Skin of body (tissue), 2 donors: ENCODE data around the gene CYBB. TPM values are rescaled to one million over a fixed set of nuclear protein-coding genes. Genes with fewer than 3 reads are reported as not detected.
"Not testable (repeated sequence)": the region's sequence is repeated elsewhere in the genome, so short reads cannot be mapped to it uniquely, and the experiment has no call there.

Source experiments
- DNase-seq: peaks from one replicate; lab custom pipeline; 2025; lab: John Stamatoyannopoulos, UW
- total RNA-seq: library from RNA; depleted of rRNA; stranded (reverse); fragments of >200 nt; gene quantifications from one replicate; pipeline ENCODE4 v1.2.3, GENCODE V29; 2014

Gene CYBB
- total RNA-seq = 38.0 TPM

- no peak for DNase-seq
These were observed at the start of gene CYBB for GRCh38 chrX:37779857-37780256. Gene CYBB, plus strand, starts transcription at chrX:37780059. Its CDS starts 19 bp downstream, at chrX:37780078.

DNA sequence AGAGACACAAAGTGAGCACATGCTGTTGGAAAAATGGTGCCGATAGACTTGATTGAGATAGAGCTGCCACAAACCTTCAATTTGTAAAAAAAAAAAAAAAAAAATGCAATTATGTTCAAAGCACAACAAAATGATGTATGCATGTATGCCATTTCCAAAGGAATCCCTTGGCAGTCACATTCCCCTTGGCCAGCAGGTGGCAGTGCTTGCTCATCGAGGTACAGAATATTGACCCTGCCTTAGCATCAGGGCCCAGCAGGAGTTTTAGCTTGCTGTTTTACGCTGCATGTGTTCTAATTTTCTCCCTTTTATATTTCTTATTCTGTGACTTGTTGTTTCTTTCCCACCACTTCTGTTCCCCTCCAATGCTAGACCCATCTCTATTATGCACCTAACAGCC lies 34.5 kb upstream of the CYBB start:
- peak; percentile 14 for DNase-seq

DNA sequence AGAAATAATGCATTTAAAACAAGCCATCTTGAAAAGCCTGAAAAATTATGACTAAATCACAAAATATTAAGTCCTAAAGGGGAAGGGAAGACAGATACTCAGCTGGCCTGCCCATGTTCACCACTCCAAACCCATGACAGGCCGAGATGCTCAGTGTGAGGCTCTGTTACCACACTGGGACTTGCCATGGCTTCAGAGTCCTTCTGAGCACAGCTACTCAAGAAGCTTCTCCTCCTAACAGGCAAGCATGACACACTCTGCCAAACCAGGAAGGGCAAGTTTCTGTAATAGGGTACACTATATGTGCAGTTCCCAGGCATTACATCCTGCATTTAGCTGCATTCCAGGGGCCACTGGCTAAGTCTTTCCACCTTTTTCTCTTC lies 34.0 kb upstream of the CYBB start:
- DNase-seq = no peak

GRCh38 chrX:37746218-37746941 lies 33.5 kb upstream of the CYBB start:
- no peak for DNase-seq

- DNase-seq = no peak
These were observed 32.9 kb upstream of the CYBB start for GRCh38 chrX:37746951-37747350.

DNA sequence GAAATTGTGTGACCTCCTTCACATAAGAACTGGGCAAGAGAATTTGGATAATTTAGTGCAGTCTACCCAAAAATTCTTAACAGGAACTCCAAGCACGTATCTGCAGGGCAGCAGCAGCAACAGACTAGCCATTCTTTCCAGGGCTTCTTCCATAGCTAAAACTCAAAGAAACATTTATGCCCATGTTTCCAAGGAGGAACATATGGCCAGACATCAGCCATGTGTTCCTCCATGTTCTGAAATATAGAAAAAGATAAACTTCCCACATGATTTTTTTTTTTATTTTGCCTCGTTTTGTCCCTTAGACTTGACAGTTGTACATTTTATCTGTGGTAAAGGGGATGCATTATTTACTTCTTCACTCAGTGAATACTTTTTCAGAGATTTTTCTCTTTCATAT lies 27.6 kb upstream of the CYBB start:
- DNase-seq = no peak

- DNase-seq = no peak
These were observed 26.9 kb upstream of the CYBB start for GRCh38 chrX:37752936-37753335.

GRCh38 chrX:37753384-37753783 lies 26.5 kb upstream of the CYBB start:
- no peak for DNase-seq

GRCh38 chrX:37754516-37754915 lies 25.3 kb upstream of the CYBB start:
- DNase-seq = no peak

DNA sequence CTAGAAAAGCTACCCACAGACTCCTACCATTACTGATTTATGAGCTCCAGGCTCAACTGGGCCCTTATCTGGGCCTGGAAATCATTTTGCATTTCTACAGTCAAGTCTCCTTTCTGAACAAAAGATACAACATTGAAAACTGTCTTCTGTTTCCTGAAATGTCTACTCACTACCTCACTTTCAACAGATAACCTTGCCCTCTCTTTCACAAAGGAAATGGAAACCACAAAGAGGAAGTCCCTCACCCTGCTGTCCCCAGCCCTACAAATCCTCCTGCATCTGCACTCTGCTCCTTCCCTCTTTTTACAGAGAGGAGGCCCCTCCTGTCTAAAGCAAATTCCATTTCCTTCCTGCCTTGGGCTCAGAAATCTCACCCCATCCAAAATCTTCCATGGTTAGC lies 24.8 kb upstream of the CYBB start:
- DNase-seq = no peak

DNA sequence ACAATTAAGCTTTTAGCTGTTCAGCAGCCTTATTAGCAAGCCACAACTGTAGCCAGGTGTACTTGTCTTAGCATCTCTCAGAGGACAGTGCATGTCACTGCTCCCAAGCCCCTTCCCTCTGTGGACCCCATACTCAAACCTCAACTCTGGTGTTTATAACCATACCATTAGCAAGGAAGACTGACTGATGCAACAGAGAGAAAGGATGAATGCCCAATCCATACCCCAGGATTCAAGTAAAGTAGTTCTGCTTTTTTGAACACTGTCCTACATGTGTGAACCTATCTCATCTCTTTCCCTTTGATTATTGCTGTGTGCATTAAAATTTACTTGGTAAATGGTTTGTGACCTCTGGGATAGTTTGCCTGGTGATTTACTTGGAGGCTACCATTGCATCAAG lies 22.8 kb upstream of the CYBB start:
- DNase-seq = no peak

DNA sequence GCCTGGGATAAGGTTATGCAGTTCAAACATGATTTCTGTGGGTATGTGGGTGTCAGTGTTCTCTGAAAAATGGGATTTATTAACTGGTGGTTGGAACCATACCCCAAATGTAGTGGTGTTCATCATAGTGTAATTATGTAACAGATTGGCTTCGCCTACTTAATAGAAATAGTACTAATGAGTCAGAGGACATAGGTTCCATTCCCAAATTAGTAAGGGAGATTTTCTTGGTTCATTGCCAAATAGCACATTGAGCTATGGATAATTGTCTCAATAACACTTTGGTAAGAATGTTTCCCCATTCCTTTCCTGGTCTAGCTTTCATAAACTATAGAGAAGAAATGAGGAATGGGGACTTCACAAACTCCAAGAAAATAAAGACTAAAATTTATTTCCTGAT lies 20.5 kb upstream of the CYBB start:
- DNase-seq = no peak

GRCh38 chrX:37759878-37760418 lies 19.9 kb upstream of the CYBB start:
- DNase-seq = no peak

DNA sequence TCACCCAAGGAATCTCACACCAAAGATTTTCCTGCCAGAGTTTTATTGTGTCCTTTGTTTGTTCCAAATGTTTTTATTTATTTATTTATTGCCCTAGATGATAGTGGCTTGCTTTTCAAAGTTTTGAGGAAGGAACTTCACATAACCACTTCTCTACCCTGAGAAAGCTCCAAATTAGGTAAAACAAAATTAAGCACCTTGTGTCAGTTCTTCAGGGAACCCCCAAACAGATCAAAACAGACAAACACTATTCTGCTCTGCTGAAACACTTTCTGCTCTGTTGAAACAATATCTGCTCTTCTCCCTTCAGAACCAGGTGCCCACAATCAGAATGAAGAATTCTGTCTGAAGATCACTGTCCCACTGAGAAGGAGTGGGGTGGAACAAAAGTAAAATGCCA lies 16.5 kb upstream of the CYBB start:
- no peak for DNase-seq

GRCh38 chrX:37765507-37765906 lies 14.4 kb upstream of the CYBB start:
- no peak for DNase-seq

- DNase-seq = no peak
These were observed 12.4 kb upstream of the CYBB start for GRCh38 chrX:37767430-37767829.

GRCh38 chrX:37768866-37769265 lies 11.0 kb upstream of the CYBB start:
- not testable (repeated sequence) for DNase-seq

DNA sequence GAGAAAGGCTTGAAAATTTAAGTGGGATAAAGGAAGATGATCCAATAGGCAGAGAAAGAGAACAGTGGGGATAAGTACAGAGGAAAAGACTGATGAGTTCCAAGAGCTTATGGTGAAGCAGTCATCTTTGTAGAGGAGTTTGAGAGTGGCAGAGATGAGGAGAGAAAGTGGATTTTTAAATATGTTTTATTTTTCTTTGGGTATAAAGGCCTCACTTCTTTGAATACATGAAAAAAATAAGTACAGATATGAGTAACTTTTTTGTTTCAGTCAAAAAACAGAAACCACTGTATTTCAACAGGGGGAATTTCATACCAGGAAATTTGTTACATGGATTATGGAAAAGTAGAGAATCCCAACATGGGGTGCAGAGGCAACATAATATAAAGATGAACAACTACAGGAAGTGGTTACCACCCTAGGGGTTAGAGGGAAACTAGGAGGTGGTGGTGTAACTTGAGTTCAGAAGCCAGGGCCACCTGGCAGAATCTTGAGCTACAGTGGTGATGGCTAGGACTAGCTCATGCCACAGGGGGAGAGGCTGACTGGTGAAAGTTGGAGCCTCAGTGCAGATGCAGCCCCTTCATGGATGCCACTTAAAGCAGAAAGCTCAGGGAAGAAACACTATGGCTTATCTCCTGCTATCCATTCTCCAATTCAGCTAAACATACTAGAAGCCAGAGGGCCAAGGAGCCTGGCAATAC lies 3.4 kb upstream of the CYBB start:
- DNase-seq = no peak

- no peak for DNase-seq
These were observed 2.9 kb upstream of the CYBB start for GRCh38 chrX:37776987-37777325.

DNA sequence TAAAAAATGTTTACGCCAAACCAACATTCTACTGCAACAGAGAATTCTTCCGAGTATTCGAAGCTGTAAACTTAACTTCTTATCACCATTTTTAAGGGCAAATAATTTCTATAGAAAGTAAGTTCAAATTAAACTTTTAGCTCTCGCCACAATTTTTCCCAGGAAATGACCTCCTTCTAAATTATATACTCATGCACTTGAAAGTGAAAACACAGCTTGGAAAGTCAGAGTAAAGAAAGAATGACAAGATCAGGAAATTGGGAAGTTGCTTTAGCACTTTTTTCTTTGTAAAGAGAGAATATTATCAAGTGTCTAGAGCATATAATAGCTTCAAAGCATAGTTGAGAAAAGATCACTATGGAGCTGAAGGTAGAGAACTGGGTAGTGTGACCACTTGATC lies 1.2 kb downstream of the CYBB start:
- no peak for DNase-seq

DNA sequence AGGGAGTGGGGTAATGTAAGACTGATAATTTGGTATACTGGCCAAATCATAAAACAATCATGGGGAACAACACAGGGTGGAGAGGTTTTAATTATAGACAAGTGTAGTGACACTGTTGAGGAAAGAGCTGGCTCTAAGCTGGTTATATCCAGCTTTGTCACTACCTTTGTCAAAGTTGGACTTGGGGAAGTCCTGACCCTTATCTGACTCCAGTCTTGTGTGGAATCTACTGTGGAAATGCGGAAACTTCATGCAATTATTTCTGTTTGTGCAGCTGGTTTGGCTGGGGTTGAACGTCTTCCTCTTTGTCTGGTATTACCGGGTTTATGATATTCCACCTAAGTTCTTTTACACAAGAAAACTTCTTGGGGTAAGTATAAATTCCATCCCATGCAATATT lies 2.0 kb downstream of the CYBB start:
- DNase-seq = no peak

DNA sequence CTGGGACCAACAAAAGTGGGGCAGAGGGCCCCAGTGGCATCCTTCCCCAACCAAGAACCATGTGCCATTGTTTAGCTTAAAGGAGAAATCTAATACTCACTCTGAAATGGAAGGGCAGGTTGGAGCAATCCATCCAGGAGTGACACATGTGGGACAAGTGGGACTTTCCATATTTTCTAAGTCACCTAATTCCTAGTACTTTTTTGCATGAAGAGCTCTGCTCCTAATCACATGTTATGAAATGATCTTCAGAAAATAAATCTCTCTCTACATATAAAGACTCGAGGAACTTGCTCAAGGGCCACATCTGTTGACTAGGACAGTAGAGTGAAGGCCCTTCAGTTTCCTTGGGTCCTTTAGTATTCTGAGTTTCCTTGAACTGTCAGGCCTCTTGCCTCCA lies 2.5 kb downstream of the CYBB start:
- DNase-seq = no peak

DNA sequence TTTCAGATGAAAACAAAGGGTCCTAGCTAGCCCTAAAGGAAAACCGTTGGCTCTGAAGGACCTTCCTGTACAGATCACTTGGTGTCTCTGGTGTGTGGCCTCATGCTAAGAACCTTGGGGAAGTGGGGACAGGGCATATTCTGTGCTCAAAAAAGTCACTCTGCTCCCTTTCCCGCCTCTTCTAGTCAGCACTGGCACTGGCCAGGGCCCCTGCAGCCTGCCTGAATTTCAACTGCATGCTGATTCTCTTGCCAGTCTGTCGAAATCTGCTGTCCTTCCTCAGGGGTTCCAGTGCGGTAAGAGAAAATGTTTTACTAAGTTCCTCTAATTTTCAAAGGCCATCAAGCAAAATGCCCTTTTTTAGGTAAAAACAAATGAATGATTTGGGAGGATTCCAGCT lies 3.4 kb downstream of the CYBB start:
- DNase-seq = no peak
